ENCODE data around the gene PREX1. TPM values are rescaled to one million over a fixed set of nuclear protein-coding genes. Genes with fewer than 3 reads are reported as not detected.
A peak's percentile ranks its signal among the peaks of the same experiment; 100 is the strongest.

The PREX1 gene
- total and polyA plus RNA-seq, 10 donors = 36.7 to 279 (median 157) TPM

- intact Hi-C loops (cut with DNase I; ENCODE audit: low total_unique reads) = no loop called here
- Histone ChIP-seq H3K4me3 (no peak overlapping the region), H3K36me3 (peaks cover 0 to 10% (median 0%) of the 10 kb centered on the region in 6 donors), H3K27ac (peak overlapping the region in 2 of 8 donors; percentile 50 to 55), H3K9me3 (no peaks in the 10 kb centered on the region), H3K27me3 (replicated peaks in 1 of 7) (no peaks in the 10 kb centered on the region), H3K4me1 (peaks cover 35 to 100% (median 80%) of the 10 kb centered on the region in 6 donors)
- TF ChIP-seq CTCF (IDR thresholded peaks at IDR 0.05 in 8 of 11, conservative IDR thresholded peaks at IDR 0.05 in 3 of 11) (no peak), POLR2A (IDR thresholded peaks at IDR 0.05) (no peak), POLR2AphosphoS5 (IDR thresholded peaks at IDR 0.05) (no peak)
- WGBS, 5 donors = 71 to 90% (median 81%) methylated on average over 3 of the region's 3 CpGs
- DNase-seq = peak; percentile 14
Observed at GRCh38 chr20:48793776-48794175, 34.0 kb downstream of the PREX1 start.

GRCh38 chr20:48791666-48792071 lies 36.1 kb downstream of the PREX1 start:
- H3K27ac ChIP-seq = peak overlapping the region in 2 of 8 donors; percentile 28 to 83
- 60 to 78% (median 72%) methylated on average over 6 of the region's 6 CpGs for WGBS, 5 donors
- H3K4me3 ChIP-seq = no peak overlapping the region
- TF ChIP-seq POLR2AphosphoS5 (IDR thresholded peaks at IDR 0.05) (no peak), POLR2A (IDR thresholded peaks at IDR 0.05) (no peak), CTCF (IDR thresholded peaks at IDR 0.05 in 8 of 11, conservative IDR thresholded peaks at IDR 0.05 in 3 of 11) (no peak)
- peak; percentile 54 for DNase-seq
- no peaks in the 10 kb centered on the region for H3K9me3 ChIP-seq
- H3K4me1 ChIP-seq = peaks cover 42 to 100% (median 80%) of the 10 kb centered on the region in 6 donors
- intact Hi-C loops (cut with DNase I; ENCODE audit: low total_unique reads) = no loop called here
- H3K27me3 ChIP-seq (replicated peaks in 1 of 7) = no peaks in the 10 kb centered on the region
- H3K36me3 ChIP-seq = peaks cover 0 to 10% (median 0%) of the 10 kb centered on the region in 6 donors

GRCh38 chr20:48791014-48791413 lies 36.8 kb downstream of the PREX1 start:
- Histone ChIP-seq H3K27me3 (replicated peaks in 1 of 7) (no peaks in the 10 kb centered on the region), H3K27ac (peak overlapping the region in 3 of 8 donors; percentile 77 to 86 (median 83)), H3K36me3 (peaks cover 0 to 10% (median 0%) of the 10 kb centered on the region in 6 donors), H3K9me3 (no peaks in the 10 kb centered on the region), H3K4me1 (peaks cover 42 to 100% (median 85%) of the 10 kb centered on the region in 6 donors), H3K4me3 (peak overlapping the region in 1 of 8 donors; percentile 22)
- DNase-seq = peak; percentile 48
- TF ChIP-seq POLR2AphosphoS5 (IDR thresholded peaks at IDR 0.05) = peak in 1 of 3 donors; percentile 5
- TF ChIP-seq CTCF (IDR thresholded peaks at IDR 0.05 in 8 of 11, conservative IDR thresholded peaks at IDR 0.05 in 3 of 11) = peak in 1 of 11 experiments; percentile 11
- no peak for TF ChIP-seq POLR2A (IDR thresholded peaks at IDR 0.05)
- intact Hi-C loops (cut with DNase I; ENCODE audit: low total_unique reads) = no loop called here
- 46 to 61% (median 51%) methylated on average over 11 of the region's 11 CpGs for WGBS, 5 donors

GRCh38 chr20:48790473-48791003 lies 37.3 kb downstream of the PREX1 start:
- Histone ChIP-seq H3K4me1 (peaks cover 42 to 100% (median 85%) of the 10 kb centered on the region in 6 donors), H3K36me3 (peaks cover 0 to 15% (median 0%) of the 10 kb centered on the region in 6 donors), H3K9me3 (no peaks in the 10 kb centered on the region), H3K27ac (peak overlapping the region in 3 of 8 donors; percentile 77 to 86 (median 83)), H3K4me3 (peak overlapping the region in 1 of 8 donors; percentile 22), H3K27me3 (replicated peaks in 1 of 7) (no peaks in the 10 kb centered on the region)
- intact Hi-C loops (cut with DNase I; ENCODE audit: low total_unique reads) = no loop called here
- TF ChIP-seq POLR2AphosphoS5 (IDR thresholded peaks at IDR 0.05) (no peak), CTCF (IDR thresholded peaks at IDR 0.05 in 8 of 11, conservative IDR thresholded peaks at IDR 0.05 in 3 of 11) (no peak), POLR2A (IDR thresholded peaks at IDR 0.05) (no peak)
- DNase-seq = peak; percentile 50
- WGBS, 5 donors = 61 to 73% (median 66%) methylated on average over 5 of the region's 5 CpGs

Measured in spleen (tissue), 11 donors.